Measurements from ENCODE around the gene MIPOL1.

- TF ChIP-seq CTCF (IDR thresholded peaks at IDR 0.05; ENCODE audit: low read length) = no peak
- TF ChIP-seq EZH2 (IDR thresholded peaks at IDR 0.05; ENCODE audit: borderline replicate concordance, low read length) = no peak
Observed at GRCh38 chr14:37198273-37198598, 499 bp downstream of the MIPOL1 start.
